H1 (cell line): Measurements from ENCODE around the gene ARRB1. TPM values are rescaled to one million over a fixed set of nuclear protein-coding genes. Genes with fewer than 3 reads are reported as not detected.
A peak's percentile ranks its signal among the peaks of the same experiment; 100 is the strongest.

Source experiments
- CTCF ChIA-PET: fragments of 300-600 bp; sonication (Branson Sonifier 250); formaldehyde crosslinking; loops from one replicate; lab custom pipeline; 2021; ENCODE audit not compliant: partially characterized antibody; lab: Charles Lee
- POLR2A ChIA-PET: fragments of 300-600 bp; sonication (Branson Sonifier 250); formaldehyde crosslinking; loops from one replicate; lab custom pipeline; 2021; ENCODE audit warnings: inconsistent platforms; ENCODE audit not compliant: partially characterized antibody; lab: Charles Lee
- DNase-seq, 2 experiments: peaks; one replicate each; pipeline versions ENCODE4 v3.0.0 to v3.0.0-alpha.2; 2010 to 2022; ENCODE audit warnings: low spot score in 2 of 2, low read depth in 1 of 2, mixed read lengths in 1 of 2
- FAIRE-seq: peaks from 2 replicates; lab custom pipeline; 2011; peaks lifted over from hg19 to GRCh38; lab: Jason Lieb, UNC
- H2AFZ ChIP-seq: 2 replicates; pipeline ENCODE4 v1.8.1; 2012; ENCODE audit warnings: low read length, inconsistent platforms
- H2AK5ac ChIP-seq: 2 replicates; pipeline ENCODE4 v1.6.1; 2013; ENCODE audit warnings: low read depth, low read length
- H2BK120ac ChIP-seq: replicated peaks from 2 replicates; pipeline ENCODE3; 2013; ENCODE audit warnings: low read depth, low read length, inconsistent platforms
- H2BK12ac ChIP-seq: 2 replicates; pipeline ENCODE4 v1.6.1; 2013; ENCODE audit warnings: low read depth, low read length
- H2BK15ac ChIP-seq: 2 replicates; pipeline ENCODE4 v1.6.1; 2013; ENCODE audit warnings: low read length
- H2BK20ac ChIP-seq: 2 replicates; pipeline ENCODE4 v1.6.1; 2013; ENCODE audit warnings: low read length
- H2BK5ac ChIP-seq: 2 replicates; pipeline ENCODE4 v1.6.1; 2013; ENCODE audit warnings: low read depth, low read length
- H3K14ac ChIP-seq: 2 replicates; pipeline ENCODE4 v1.6.1; 2013; ENCODE audit warnings: inconsistent platforms; ENCODE audit not compliant: insufficient read length
- H3K18ac ChIP-seq: 2 replicates; pipeline ENCODE4 v1.6.1; 2013; ENCODE audit warnings: low read length; ENCODE audit errors: extremely low read depth
- H3K23ac ChIP-seq: 2 replicates; pipeline ENCODE4 v1.6.1; 2013; ENCODE audit warnings: inconsistent platforms; ENCODE audit not compliant: insufficient read length
- H3K23me2 ChIP-seq: 2 replicates; pipeline ENCODE4 v1.6.1; 2013; ENCODE audit warnings: low read depth, low read length
- H3K27ac ChIP-seq: 2 replicates; pipeline ENCODE4 v1.6.1; 2011; ENCODE audit warnings: low read depth, low read length, inconsistent platforms
- H3K27me3 ChIP-seq, 4 experiments: replicated peaks in 1 of 4; 1 replicate in 1 of 4; 2 replicates in 3 of 4; pipeline versions ENCODE4 v1.6.1 to v1.8.1; 2011 to 2013; ENCODE audit warnings: low read length in 3 of 4, mild to moderate bottlenecking in 3 of 4, inconsistent platforms in 2 of 4, mixed read lengths in 2 of 4, moderate library complexity in 1 of 4; ENCODE audit not compliant: control insufficient read depth in 3 of 4, insufficient read depth in 3 of 4; ENCODE audit errors: extremely low read depth in 1 of 4
- H3K36me3 ChIP-seq, 4 experiments: 2 replicates each; pipeline versions ENCODE4 v1.6.1 to v1.8.1; 2011 to 2013; ENCODE audit warnings: mild to moderate bottlenecking in 4 of 4, low read length in 3 of 4, moderate library complexity in 2 of 4, control low read depth in 1 of 4, inconsistent platforms in 1 of 4; ENCODE audit not compliant: insufficient read depth in 4 of 4, control insufficient read depth in 2 of 4
- H3K4ac ChIP-seq: replicated peaks from 2 replicates; pipeline ENCODE3; 2013; ENCODE audit warnings: low read length, low read depth, mixed read lengths, inconsistent platforms; ENCODE audit not compliant: insufficient read length
- H3K4me1 ChIP-seq, 4 experiments: replicated peaks in 1 of 4; 1 replicate in 1 of 4; 2 replicates in 3 of 4; pipeline versions ENCODE4 v1.6.1 to v1.8.1; 2011 to 2013; ENCODE audit warnings: low read length in 3 of 4, inconsistent platforms in 2 of 4, mixed read lengths in 1 of 4; ENCODE audit not compliant: insufficient read depth in 4 of 4, control insufficient read depth in 3 of 4
- H3K4me2 ChIP-seq, 2 experiments: 2 replicates each; pipeline versions ENCODE4 v1.6.1 to v1.8.1; 2011 to 2013; ENCODE audit warnings: low read depth in 2 of 2, low read length in 2 of 2, control low read depth in 1 of 2, inconsistent platforms in 1 of 2, mild to moderate bottlenecking in 1 of 2; ENCODE audit not compliant: insufficient read depth in 1 of 2
- H3K4me3 ChIP-seq, 4 experiments: fragments of 200-600, 300-600 bp in 1 of 4; sonication (generic), shearing (Covaris generic), sonication (Bioruptor Twin) in 1 of 4; 2 replicates each; pipeline versions ENCODE4 v1.5.1 to v1.8.1; 2011 to 2016; ENCODE audit warnings: low read length in 4 of 4, low read depth in 3 of 4, control low read depth in 2 of 4, inconsistent platforms in 2 of 4, mild to moderate bottlenecking in 2 of 4, mixed read lengths in 1 of 4, moderate library complexity in 1 of 4; ENCODE audit not compliant: insufficient read depth in 2 of 4; ENCODE audit errors: extremely low read depth in 1 of 4
- H3K56ac ChIP-seq: replicated peaks from 2 replicates; pipeline ENCODE3; 2013; ENCODE audit warnings: low read depth, mild to moderate bottlenecking, mixed read lengths, low read length, inconsistent platforms; ENCODE audit not compliant: insufficient read length
- H3K79me1 ChIP-seq: 2 replicates; pipeline ENCODE4 v1.6.1; 2013; ENCODE audit warnings: low read depth, low read length, control low read depth
- H3K79me2 ChIP-seq, 2 experiments: 2 replicates each; pipeline versions ENCODE4 v1.6.1 to v1.8.1; 2012 to 2013; ENCODE audit warnings: low read length in 2 of 2, mild to moderate bottlenecking in 2 of 2, inconsistent platforms in 1 of 2; ENCODE audit not compliant: insufficient read depth in 2 of 2, control insufficient read depth in 1 of 2
- H3K9ac ChIP-seq, 4 experiments: replicated peaks in 1 of 4; 1 replicate in 1 of 4; 2 replicates in 3 of 4; pipeline versions ENCODE4 v1.6.1 to v1.8.1; 2011 to 2013; ENCODE audit warnings: low read depth in 3 of 4, low read length in 3 of 4, control low read depth in 2 of 4, mild to moderate bottlenecking in 2 of 4, moderate library complexity in 2 of 4, inconsistent platforms in 1 of 4; ENCODE audit errors: extremely low read depth in 1 of 4
- H3K9me3 ChIP-seq, 2 experiments: 2 replicates each; pipeline versions ENCODE4 v1.6.1 to v1.8.1; 2012 to 2013; ENCODE audit warnings: mild to moderate bottlenecking in 2 of 2, moderate library complexity in 2 of 2, control low read depth in 1 of 2, inconsistent platforms in 1 of 2, low read depth in 1 of 2, low read length in 1 of 2, mixed read lengths in 1 of 2; ENCODE audit not compliant: insufficient read depth in 2 of 2
- H4K20me1 ChIP-seq, 2 experiments: replicated peaks in 1 of 2; 2 replicates each; pipeline versions ENCODE3 to v1.8.1; 2011 to 2013; ENCODE audit warnings: inconsistent platforms in 2 of 2, low read length in 2 of 2, mild to moderate bottlenecking in 1 of 2; ENCODE audit not compliant: insufficient read depth in 2 of 2, control insufficient read depth in 1 of 2
- H4K5ac ChIP-seq: 2 replicates; pipeline ENCODE4 v1.6.1; 2013; ENCODE audit warnings: low read length, low read depth, mixed read lengths, inconsistent platforms; ENCODE audit not compliant: insufficient read length
- H4K8ac ChIP-seq: 2 replicates; pipeline ENCODE4 v1.8.0; 2013; ENCODE audit warnings: mild to moderate bottlenecking, moderate library complexity, low read length, inconsistent platforms; ENCODE audit not compliant: insufficient read depth; ENCODE audit errors: extremely low read depth
- H4K91ac ChIP-seq: replicated peaks from 2 replicates; pipeline ENCODE3; 2013; ENCODE audit warnings: low read length, mixed read lengths, inconsistent platforms; ENCODE audit not compliant: insufficient read length
- BRCA1 ChIP-seq: IDR thresholded peaks from 2 replicates; pipeline ENCODE4 v1.6.1; 2012; ENCODE audit warnings: low read depth, low read length, improper control_type of control experiment
- TAF7 ChIP-seq: optimal IDR thresholded peaks from 2 replicates; pipeline ENCODE3; 2011; ENCODE audit warnings: low read depth, mild to moderate bottlenecking, inconsistent platforms, low read length, moderate library complexity, borderline replicate concordance
- WGBS, 2 experiments: shearing (Covaris generic) in 1 of 2; methylation state at CpG; one replicate each; pipeline versions ENCODE4 v1.1.6 to v1.1.7; 2013 to 2015; ENCODE audit warnings: low lambda C conversion rate in 2 of 2, mixed read lengths in 2 of 2, inconsistent platforms in 1 of 2, low coverage in 1 of 2, missing lambda C conversion rate in 1 of 2; ENCODE audit not compliant: insufficient replicate concordance in 2 of 2, insufficient coverage in 1 of 2, insufficient read length in 1 of 2; ENCODE audit errors: extremely low coverage in 1 of 2, missing lambda C conversion rate in 1 of 2; 5-methylcytosine and 5-hydroxymethylcytosine counted together
- polyA plus RNA-seq, 7 experiments: library from polyadenylated mRNA; depleted of rRNA in 3 of 7; stranded (reverse) in 5 of 7; unstranded in 2 of 7; fragments of >200 nt in 5 of 7; fragments of 200-250 nt in 2 of 7; gene quantifications; 1 replicate in 5 of 7; 2 replicates in 1 of 7; 4 replicates in 1 of 7; pipeline versions ENCODE4 v1.2.1 to v1.2.3, GENCODE V29; 2011 to 2013; ENCODE audit warnings: missing spikeins in 2 of 7, mixed read lengths in 2 of 7
- total RNA-seq: library from RNA; stranded (reverse); fragmentation: NEBNext Ultra II Directional; extraction: Animal tissue kit (Norgen Biotek cat#: 25700); gene quantifications from 2 replicates; pipeline ENCODE4 v1.2.1, GENCODE V29; 2021

ARRB1 gene
- total and polyA plus RNA-seq, 2 of the 8 experiments (the other 6 are each of a cell fraction or from before 2014, with no cell fraction given), result 9.4 to 31.8 TPM

- 88% methylated on average over 7 of the region's 7 CpGs; no CpG with 5 or more reads in 1 of the 2 experiments for WGBS, 2 experiments
- DNase-seq, result no peak
Measured at GRCh38 chr11:75333807-75334140, 17.7 kb downstream of the ARRB1 start.

More at GRCh38 chr11:75333807-75334140, 17.7 kb downstream of the ARRB1 start:
- Histone ChIP-seq H3K23ac (no peak overlapping the region), H3K4me3 (no peak overlapping the region), H3K27ac (no peak overlapping the region), H3K36me3 (0 out of 8 replicates have a peak, but pooled peaks cover 0 to 2% (median 0%) of the 10 kb centered on the region in 4 experiments), H3K79me1 (no peaks in the 10 kb centered on the region), H4K91ac (peak overlapping the region; percentile 95), H3K79me2 (no peaks in the 10 kb centered on the region), H3K4ac (peak overlapping the region; percentile 87), H2BK15ac (0 out of 2 replicates have a peak overlapping the region, but pooled peaks have one; percentile 65), H3K4me2 (no peak overlapping the region), H2BK120ac (peak overlapping the region; percentile 94), H3K27me3 (no peaks in the 10 kb centered on the region), H3K4me1 (peaks cover 0 to 14% (median 8%) of the 10 kb centered on the region in 4 experiments; a peak in 6 of 7 replicates), H3K9me3 (no peaks in the 10 kb centered on the region), H4K20me1 (no peaks in the 10 kb centered on the region), H3K56ac (peak overlapping the region; percentile 90), H3K23me2 (no peaks in the 10 kb centered on the region), H2BK20ac (peak overlapping the region; percentile 51; the same call in 1 of the 2 replicates), H4K8ac (no peak overlapping the region), H3K14ac (peak overlapping the region; percentile 55), H2AFZ (no peak overlapping the region), H2BK12ac (peak overlapping the region; percentile 90; the same call in 1 of the 2 replicates), H2AK5ac (peak overlapping the region; percentile 91; the same call in 1 of the 2 replicates), H2BK5ac (peak overlapping the region; percentile 84; the same call in 1 of the 2 replicates), H3K18ac (peak overlapping the region; percentile 89; the same call in 1 of the 2 replicates), H3K9ac (no peak overlapping the region), H4K5ac (peak overlapping the region; percentile 22)
- FAIRE-seq, result no peak
- no peak for TF ChIP-seq BRCA1
- TF ChIP-seq TAF7, result no peak
- ChIA-PET CTCF (interaction anchor here (0.6 to 11.1 kb wide), 9 partner anchors 12 to 199 kb away, joined by 3 to 167 read pairs (median 6); partner anchors contain the start of gene ARRB1), POLR2A (interaction anchor here (0.6 to 6.2 kb wide), 6 partner anchors 8 to 128 kb away, joined by 3 to 51 read pairs (median 4); no protein-coding TSS in a partner anchor)
